Adipocyte (in vitro differentiated cells): ENCODE data around the gene KIF25.
A peak's percentile ranks its signal among the peaks of the same experiment; 100 is the strongest.

Experiments
- DNase-seq: peaks from one replicate; pipeline ENCODE4 v3.0.0-alpha.2; 2015; ENCODE audit warnings: low read depth
- H3K27me3 ChIP-seq: replicated peaks from 2 replicates; pipeline ENCODE4 v1.7.0; 2013; ENCODE audit warnings: mild to moderate bottlenecking, low read length, moderate library complexity; ENCODE audit not compliant: control insufficient read depth, insufficient read depth
- H3K36me3 ChIP-seq: 2 replicates; pipeline ENCODE4 v1.7.0; 2013; ENCODE audit warnings: low read length, mild to moderate bottlenecking, moderate library complexity; ENCODE audit not compliant: control insufficient read depth, insufficient read depth, severe bottlenecking
- H3K4me1 ChIP-seq: 2 replicates; pipeline ENCODE4 v1.7.0; 2013; ENCODE audit warnings: mild to moderate bottlenecking, low read length, moderate library complexity; ENCODE audit not compliant: control insufficient read depth, insufficient read depth
- H3K4me3 ChIP-seq: 2 replicates; pipeline ENCODE4 v1.7.0; 2013; ENCODE audit warnings: mild to moderate bottlenecking, low read length, moderate library complexity
- H3K9ac ChIP-seq: 2 replicates; pipeline ENCODE4 v1.7.0; 2013; ENCODE audit warnings: mild to moderate bottlenecking, low read length, moderate library complexity
- H3K9me3 ChIP-seq: 2 replicates; pipeline ENCODE4 v1.7.0; 2013; ENCODE audit warnings: mild to moderate bottlenecking, low read length, moderate library complexity; ENCODE audit not compliant: control insufficient read depth

The KIF25 gene

GRCh38 chr6:168054765-168055560 is 57.5 kb downstream of the KIF25 start:
- Histone ChIP-seq H3K9ac (no peak overlapping the region), H3K36me3 (no peaks in the 10 kb centered on the region), H3K4me3 (no peak overlapping the region), H3K9me3 (no peaks in the 10 kb centered on the region), H3K27me3 (peaks cover 38% of the 10 kb centered on the region), H3K4me1 (peaks cover 10% of the 10 kb centered on the region)
- no peak for DNase-seq

- peaks cover 10% of the 10 kb centered on the region for H3K4me1 ChIP-seq
- H3K9me3 ChIP-seq, result no peaks in the 10 kb centered on the region
- H3K27me3 ChIP-seq, result peaks cover 37% of the 10 kb centered on the region
- H3K4me3 ChIP-seq, result no peak overlapping the region
- H3K36me3 ChIP-seq, result no peaks in the 10 kb centered on the region
- no peak overlapping the region for H3K9ac ChIP-seq
- DNase-seq, result no peak
Observed at GRCh38 chr6:168055696-168056489, 58.4 kb downstream of the KIF25 start.

- Histone ChIP-seq H3K9me3 (no peaks in the 10 kb centered on the region), H3K4me1 (peaks cover 10% of the 10 kb centered on the region)
- DNase-seq, result no peak
Observed at GRCh38 chr6:168056892-168057527, 59.5 kb downstream of the KIF25 start.

GRCh38 chr6:168057836-168058235 is 60.4 kb downstream of the KIF25 start:
- no peak for DNase-seq
- peaks cover 10% of the 10 kb centered on the region for H3K4me1 ChIP-seq
- no peaks in the 10 kb centered on the region for H3K9me3 ChIP-seq
- peaks cover 27% of the 10 kb centered on the region for H3K27me3 ChIP-seq
- H3K4me3 ChIP-seq, result no peak overlapping the region
- no peaks in the 10 kb centered on the region for H3K36me3 ChIP-seq
- H3K9ac ChIP-seq, result no peak overlapping the region

More at GRCh38 chr6:168056892-168057527, 59.5 kb downstream of the KIF25 start:
- H3K9ac ChIP-seq, result no peak overlapping the region
- H3K36me3 ChIP-seq, result no peaks in the 10 kb centered on the region
- no peak overlapping the region for H3K4me3 ChIP-seq
- H3K27me3 ChIP-seq, result peaks cover 31% of the 10 kb centered on the region

- Histone ChIP-seq H3K4me1 (peaks cover 10% of the 10 kb centered on the region), H3K9ac (no peak overlapping the region), H3K36me3 (no peaks in the 10 kb centered on the region), H3K27me3 (peaks cover 22% of the 10 kb centered on the region), H3K9me3 (no peaks in the 10 kb centered on the region), H3K4me3 (no peak overlapping the region)
- DNase-seq, result no peak
Observed at GRCh38 chr6:168058691-168059551, 61.5 kb downstream of the KIF25 start.

GRCh38 chr6:168060521-168060931 is 63.1 kb downstream of the KIF25 start:
- Histone ChIP-seq H3K4me3 (no peak overlapping the region), H3K36me3 (no peaks in the 10 kb centered on the region), H3K4me1 (no peaks in the 10 kb centered on the region), H3K27me3 (peaks cover 18% of the 10 kb centered on the region), H3K9me3 (no peaks in the 10 kb centered on the region), H3K9ac (no peak overlapping the region)
- DNase-seq, result peak; percentile 0

GRCh38 chr6:168061269-168062210 is 64.1 kb downstream of the KIF25 start:
- no peaks in the 10 kb centered on the region for H3K9me3 ChIP-seq
- H3K27me3 ChIP-seq, result peaks cover 9% of the 10 kb centered on the region
- no peak overlapping the region for H3K9ac ChIP-seq
- no peaks in the 10 kb centered on the region for H3K36me3 ChIP-seq
- no peak for DNase-seq
- no peaks in the 10 kb centered on the region for H3K4me1 ChIP-seq
- no peak overlapping the region for H3K4me3 ChIP-seq

- H3K9ac ChIP-seq, result no peak overlapping the region
- DNase-seq, result no peak
Observed at GRCh38 chr6:168062346-168063289, 65.1 kb downstream of the KIF25 start.

GRCh38 chr6:168063431-168063830 is 66.0 kb downstream of the KIF25 start:
- Histone ChIP-seq H3K9me3 (no peaks in the 10 kb centered on the region), H3K27me3 (peaks cover 14% of the 10 kb centered on the region), H3K4me3 (no peak overlapping the region), H3K4me1 (no peaks in the 10 kb centered on the region), H3K9ac (no peak overlapping the region), H3K36me3 (no peaks in the 10 kb centered on the region)
- no peak for DNase-seq

More at GRCh38 chr6:168062346-168063289, 65.1 kb downstream of the KIF25 start:
- H3K27me3 ChIP-seq, result peaks cover 14% of the 10 kb centered on the region
- H3K4me1 ChIP-seq, result no peaks in the 10 kb centered on the region
- H3K4me3 ChIP-seq, result no peak overlapping the region
- H3K9me3 ChIP-seq, result no peaks in the 10 kb centered on the region
- H3K36me3 ChIP-seq, result no peaks in the 10 kb centered on the region
